Measurements from ENCODE around the gene FBXL13. TPM values are rescaled to one million over a fixed set of nuclear protein-coding genes. Genes with fewer than 3 reads are reported as not detected.

FBXL13 gene
- polyA plus RNA-seq, 1 donor from 2014 or later, result 0.57 TPM

GRCh38 chr7:102849079-102849478 is 225.5 kb downstream of the FBXL13 start:
- H4K20me1 ChIP-seq (ENCODE audit: insufficient read depth), result no peaks in the 10 kb centered on the region
- H3F3A ChIP-seq (ENCODE audit: insufficient read depth, low read length, poor library complexity, severe bottlenecking), result no peaks in the 10 kb centered on the region
- H3K9ac ChIP-seq (ENCODE audit: low read length), result no peak overlapping the region
- no peak for TF ChIP-seq SMC3 (conservative IDR thresholded peaks at IDR 0.05; ENCODE audit: poor library complexity)
- no peak for TF ChIP-seq TAF1 (IDR thresholded peaks at IDR 0.05; ENCODE audit: low read depth)
- no peak for TF ChIP-seq RAD21 (conservative IDR thresholded peaks at IDR 0.05)
- no peaks in the 10 kb centered on the region for H3K9me3 ChIP-seq (ENCODE audit: low read length)
- no peak overlapping the region for H3K4me2 ChIP-seq (ENCODE audit: low read length)
- H3K79me2 ChIP-seq (replicated peaks; ENCODE audit: insufficient read depth, low read length), result no peaks in the 10 kb centered on the region
- no peak overlapping the region for H3K4me3 ChIP-seq (ENCODE audit: low read length)
- H3K27ac ChIP-seq (ENCODE audit: low read length), result no peak overlapping the region
- H2AFZ ChIP-seq (ENCODE audit: low read depth, low read length), result no peak overlapping the region
- H3K27me3 ChIP-seq (ENCODE audit: insufficient read depth, low read depth, low read length), result no peaks in the 10 kb centered on the region
- H3K36me3 ChIP-seq (ENCODE audit: insufficient read depth, low read length), result no peaks in the 10 kb centered on the region
- H3K9me2 ChIP-seq (ENCODE audit: insufficient read depth, low read length), result no peaks in the 10 kb centered on the region

GRCh38 chr7:102845346-102845745 is 229.2 kb downstream of the FBXL13 start:
- Histone ChIP-seq H2AFZ (ENCODE audit: low read depth, low read length) (no peak overlapping the region), H3K36me3 (ENCODE audit: insufficient read depth, low read length) (no peaks in the 10 kb centered on the region), H3K9ac (ENCODE audit: low read length) (no peak overlapping the region), H3K27ac (ENCODE audit: low read length) (no peak overlapping the region), H4K20me1 (ENCODE audit: insufficient read depth) (no peaks in the 10 kb centered on the region), H3K9me2 (ENCODE audit: insufficient read depth, low read length) (no peaks in the 10 kb centered on the region), H3K27me3 (ENCODE audit: insufficient read depth, low read depth, low read length) (no peaks in the 10 kb centered on the region), H3K4me3 (ENCODE audit: low read length) (no peak overlapping the region), H3F3A (ENCODE audit: insufficient read depth, low read length, poor library complexity, severe bottlenecking) (no peaks in the 10 kb centered on the region), H3K9me3 (ENCODE audit: low read length) (no peaks in the 10 kb centered on the region), H3K4me2 (ENCODE audit: low read length) (no peak overlapping the region), H3K79me2 (replicated peaks; ENCODE audit: insufficient read depth, low read length) (no peaks in the 10 kb centered on the region)
- TF ChIP-seq RAD21 (conservative IDR thresholded peaks at IDR 0.05), result no peak

- Histone ChIP-seq H3K36me3 (ENCODE audit: insufficient read depth, low read length) (no peaks in the 10 kb centered on the region), H3F3A (ENCODE audit: insufficient read depth, low read length, poor library complexity, severe bottlenecking) (no peaks in the 10 kb centered on the region), H3K9ac (ENCODE audit: low read length) (no peak overlapping the region), H3K27ac (ENCODE audit: low read length) (no peak overlapping the region), H3K4me3 (ENCODE audit: low read length) (no peak overlapping the region), H3K4me2 (ENCODE audit: low read length) (no peak overlapping the region), H3K27me3 (ENCODE audit: insufficient read depth, low read depth, low read length) (no peaks in the 10 kb centered on the region), H3K9me2 (ENCODE audit: insufficient read depth, low read length) (no peaks in the 10 kb centered on the region), H3K9me3 (ENCODE audit: low read length) (no peaks in the 10 kb centered on the region), H3K79me2 (replicated peaks; ENCODE audit: insufficient read depth, low read length) (no peaks in the 10 kb centered on the region), H2AFZ (ENCODE audit: low read depth, low read length) (no peak overlapping the region), H4K20me1 (ENCODE audit: insufficient read depth) (no peaks in the 10 kb centered on the region)
- TF ChIP-seq RAD21 (conservative IDR thresholded peaks at IDR 0.05) (no peak), TAF1 (IDR thresholded peaks at IDR 0.05; ENCODE audit: low read depth) (no peak), SMC3 (conservative IDR thresholded peaks at IDR 0.05; ENCODE audit: poor library complexity) (no peak), EP300 (conservative IDR thresholded peaks at IDR 0.05; ENCODE audit: poor library complexity, severe bottlenecking) (no peak), POLR2AphosphoS5 (IDR thresholded peaks at IDR 0.05) (no peak), REST (IDR thresholded peaks at IDR 0.05; ENCODE audit: borderline replicate concordance) (no peak), CTCF (IDR thresholded peaks at IDR 0.05; ENCODE audit: poor library complexity, severe bottlenecking) (no peak), EZH2 (IDR thresholded peaks at IDR 0.05; ENCODE audit: borderline replicate concordance, insufficient read depth, low read length, poor library complexity, severe bottlenecking) (no peak), MXI1 (conservative IDR thresholded peaks at IDR 0.05; ENCODE audit: poor library complexity, severe bottlenecking) (no peak)
These were observed 230.7 kb downstream of the FBXL13 start for GRCh38 chr7:102843850-102844249.

Measured in neural cell (in vitro differentiated cells).